GM12801 (cell line): ENCODE results near the gene OSBPL5.

Experiments
- TF ChIP-seq, protein P1 (sequence below): IDR thresholded peaks from one replicate; pipeline ENCODE4 v1.5.1; 2011; ENCODE audit warnings: control low read depth; ENCODE audit not compliant: insufficient read length; ENCODE audit errors: extremely low read depth

The OSBPL5 gene

DNA sequence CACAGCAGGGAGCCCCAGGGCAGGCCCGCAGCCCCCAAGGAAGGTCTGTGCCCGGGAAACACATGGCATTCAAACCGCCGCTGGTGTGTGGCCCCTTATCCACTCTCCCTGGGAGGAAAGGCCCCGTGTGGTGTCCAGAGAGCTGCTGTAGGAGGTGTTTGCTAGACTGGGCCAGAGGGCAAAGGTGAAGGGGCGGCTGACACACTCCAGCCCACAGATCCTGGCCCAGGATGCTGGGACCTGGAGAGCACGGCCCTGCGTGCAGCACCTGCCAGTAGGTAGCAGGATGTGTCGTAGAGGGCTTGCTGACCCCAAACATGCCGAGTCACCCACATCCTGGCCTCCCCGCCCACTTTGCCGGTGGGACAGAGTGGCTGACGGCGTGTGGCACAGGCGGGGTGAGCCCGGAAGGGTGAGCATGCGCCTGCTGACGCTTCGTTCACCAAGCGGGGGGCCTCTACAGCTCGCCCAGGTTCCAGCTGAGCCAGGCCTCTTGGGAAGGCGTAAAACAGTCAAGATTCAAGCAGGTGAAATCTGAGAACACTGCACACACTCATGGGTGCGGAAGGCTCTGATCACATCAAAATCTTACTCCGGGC lies 11.0 kb downstream of the OSBPL5 start:
- TF ChIP-seq, protein P1, sequence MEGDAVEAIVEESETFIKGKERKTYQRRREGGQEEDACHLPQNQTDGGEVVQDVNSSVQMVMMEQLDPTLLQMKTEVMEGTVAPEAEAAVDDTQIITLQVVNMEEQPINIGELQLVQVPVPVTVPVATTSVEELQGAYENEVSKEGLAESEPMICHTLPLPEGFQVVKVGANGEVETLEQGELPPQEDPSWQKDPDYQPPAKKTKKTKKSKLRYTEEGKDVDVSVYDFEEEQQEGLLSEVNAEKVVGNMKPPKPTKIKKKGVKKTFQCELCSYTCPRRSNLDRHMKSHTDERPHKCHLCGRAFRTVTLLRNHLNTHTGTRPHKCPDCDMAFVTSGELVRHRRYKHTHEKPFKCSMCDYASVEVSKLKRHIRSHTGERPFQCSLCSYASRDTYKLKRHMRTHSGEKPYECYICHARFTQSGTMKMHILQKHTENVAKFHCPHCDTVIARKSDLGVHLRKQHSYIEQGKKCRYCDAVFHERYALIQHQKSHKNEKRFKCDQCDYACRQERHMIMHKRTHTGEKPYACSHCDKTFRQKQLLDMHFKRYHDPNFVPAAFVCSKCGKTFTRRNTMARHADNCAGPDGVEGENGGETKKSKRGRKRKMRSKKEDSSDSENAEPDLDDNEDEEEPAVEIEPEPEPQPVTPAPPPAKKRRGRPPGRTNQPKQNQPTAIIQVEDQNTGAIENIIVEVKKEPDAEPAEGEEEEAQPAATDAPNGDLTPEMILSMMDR: no peak

GRCh38 chr11:3153291-3153861 lies 11.7 kb downstream of the OSBPL5 start:
- TF ChIP-seq, protein P1: no peak

DNA sequence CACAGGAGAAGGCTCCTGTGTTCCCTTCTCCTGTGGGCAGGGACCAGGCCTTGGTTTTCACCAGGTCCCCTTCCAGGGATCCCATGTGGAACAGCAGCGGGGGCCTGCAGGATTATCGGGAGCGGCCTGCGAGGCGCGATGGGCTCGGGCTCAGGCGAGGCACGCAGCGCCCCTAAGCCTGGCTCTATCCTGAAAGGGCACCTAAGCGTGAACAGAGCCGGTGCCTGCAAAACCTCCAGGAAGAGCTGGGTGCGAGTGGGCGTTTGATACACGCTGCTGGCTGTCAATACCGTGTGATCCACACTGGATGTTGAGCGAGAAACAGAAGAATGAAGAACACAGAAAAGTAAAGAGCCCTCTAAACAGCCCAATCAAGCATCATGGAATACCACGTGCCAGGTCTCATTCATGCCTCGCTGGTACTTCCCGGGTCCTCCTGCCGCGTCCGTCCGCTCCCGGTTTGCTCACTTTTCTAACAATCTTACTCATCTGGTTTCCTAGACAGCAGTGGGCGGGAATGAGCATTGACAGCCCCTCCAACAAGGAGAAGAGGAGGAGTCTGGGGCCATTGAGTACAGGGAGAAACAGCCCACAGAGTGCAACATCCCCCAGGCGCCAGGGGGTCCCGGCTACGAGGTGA lies 12.5 kb downstream of the OSBPL5 start:
- TF ChIP-seq, protein P1: no peak

DNA sequence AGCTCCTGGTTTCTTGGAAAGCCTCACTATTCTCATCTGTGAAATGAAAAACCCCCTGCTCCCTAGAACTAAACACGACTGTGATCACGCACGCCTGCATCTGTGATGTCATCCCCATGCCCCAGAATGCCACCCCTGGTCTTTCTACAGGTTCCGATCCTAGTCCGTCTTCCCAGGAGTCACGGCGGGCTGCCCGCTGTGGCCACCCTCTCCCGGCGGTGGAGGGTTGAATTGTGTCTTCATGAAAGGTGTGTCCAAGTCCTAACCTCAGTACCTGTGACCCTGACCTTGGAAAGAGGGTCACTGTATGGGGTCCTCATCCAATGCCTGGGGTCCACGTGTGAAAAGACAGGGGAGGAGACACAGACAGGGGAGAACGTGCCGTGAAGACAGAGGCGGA lies 14.4 kb downstream of the OSBPL5 start:
- TF ChIP-seq, protein P1: no peak

DNA sequence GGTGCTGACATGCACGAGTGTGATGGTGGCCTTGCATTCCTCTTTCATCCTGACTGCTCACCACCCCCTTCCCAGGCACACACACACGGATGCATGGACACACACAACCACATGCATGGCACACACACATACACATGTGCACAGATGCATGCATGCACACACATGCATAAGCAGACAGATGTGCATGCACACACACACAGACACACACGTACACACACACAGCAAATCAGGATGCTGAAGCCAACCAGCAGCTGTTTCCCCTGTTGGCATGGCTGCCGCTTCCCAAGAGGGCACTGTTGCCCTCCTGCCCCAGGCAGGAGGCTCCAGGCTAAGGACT lies 15.3 kb downstream of the OSBPL5 start:
- TF ChIP-seq, protein P1: no peak

DNA sequence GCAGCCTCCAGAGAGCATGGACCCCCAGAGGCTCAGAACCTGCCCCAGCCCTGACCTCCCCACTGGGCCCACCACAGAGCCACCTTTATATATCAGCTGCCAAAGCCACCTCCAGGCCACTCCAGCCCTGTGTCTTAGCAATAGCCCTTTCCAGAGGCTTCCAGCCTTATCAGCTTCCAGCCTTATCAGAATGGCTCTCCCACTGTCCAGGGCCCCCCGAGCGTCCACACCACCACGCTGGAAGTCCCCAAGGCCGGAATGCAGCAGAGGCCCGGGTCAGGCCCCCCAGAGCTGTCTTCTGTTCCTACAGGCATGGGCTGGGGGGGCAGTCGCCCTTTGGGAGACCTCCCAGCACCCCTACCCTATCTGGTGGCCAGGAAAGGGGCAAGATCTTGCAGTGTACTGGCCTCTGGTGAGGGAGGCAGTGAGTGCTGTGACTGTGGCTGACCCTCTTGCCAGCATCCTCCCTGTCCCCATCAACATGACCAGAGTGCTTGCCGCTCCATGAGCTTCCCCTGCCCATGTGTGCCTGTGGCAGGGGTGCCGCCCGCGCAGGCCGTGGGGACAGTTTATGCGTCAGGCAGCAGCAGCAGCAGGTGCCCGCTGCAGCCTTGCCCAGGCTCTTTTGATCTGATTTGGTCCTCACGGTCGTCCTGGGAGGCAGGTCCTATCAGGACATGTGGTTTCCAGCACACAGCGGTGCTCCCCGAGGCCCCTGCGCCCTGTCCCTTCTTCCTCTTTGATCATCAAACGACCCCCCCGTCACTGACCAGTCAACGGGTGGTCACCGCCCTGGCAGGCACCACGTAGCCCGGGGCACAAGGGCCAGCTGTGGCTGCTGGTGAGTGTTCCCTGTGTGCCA lies 15.9 kb downstream of the OSBPL5 start:
- TF ChIP-seq, protein P1: no peak

DNA sequence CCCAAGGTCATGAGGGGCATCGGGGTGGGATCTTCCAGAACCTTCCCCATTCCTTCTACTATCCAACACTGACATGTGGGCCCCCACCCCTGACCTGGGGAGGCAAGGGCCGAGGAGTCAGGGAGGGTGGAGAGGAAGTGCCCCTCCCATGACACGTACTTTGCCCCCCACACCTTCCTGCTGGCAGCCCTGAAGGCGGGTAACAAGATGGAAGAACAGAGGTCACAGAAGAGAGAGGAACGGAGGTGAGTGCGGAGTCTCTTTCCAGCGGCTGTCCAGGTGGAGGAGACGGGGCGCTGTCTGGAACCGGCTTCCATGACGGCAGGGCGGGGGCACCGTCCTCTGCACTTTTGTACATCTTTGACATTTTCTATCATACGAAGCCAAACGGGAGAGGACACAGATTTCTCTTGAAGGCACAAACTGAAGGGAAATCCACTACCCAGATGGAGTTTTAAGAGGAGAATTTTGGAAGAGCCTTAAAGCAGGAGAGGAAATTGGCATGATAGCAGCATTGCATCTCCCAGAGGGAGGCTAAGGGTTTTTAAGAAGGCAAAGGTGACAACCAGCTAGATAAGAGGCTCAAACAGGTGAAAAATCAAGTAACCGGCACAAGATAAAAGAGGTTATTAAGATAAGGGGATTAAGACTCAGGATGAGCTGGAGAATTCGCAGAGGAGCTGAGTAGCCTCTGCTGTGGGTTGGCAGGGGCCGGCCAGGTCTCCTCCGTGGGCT lies 16.7 kb downstream of the OSBPL5 start:
- TF ChIP-seq, protein P1: no peak
